ENCODE data around the gene SLC39A2.

DNA sequence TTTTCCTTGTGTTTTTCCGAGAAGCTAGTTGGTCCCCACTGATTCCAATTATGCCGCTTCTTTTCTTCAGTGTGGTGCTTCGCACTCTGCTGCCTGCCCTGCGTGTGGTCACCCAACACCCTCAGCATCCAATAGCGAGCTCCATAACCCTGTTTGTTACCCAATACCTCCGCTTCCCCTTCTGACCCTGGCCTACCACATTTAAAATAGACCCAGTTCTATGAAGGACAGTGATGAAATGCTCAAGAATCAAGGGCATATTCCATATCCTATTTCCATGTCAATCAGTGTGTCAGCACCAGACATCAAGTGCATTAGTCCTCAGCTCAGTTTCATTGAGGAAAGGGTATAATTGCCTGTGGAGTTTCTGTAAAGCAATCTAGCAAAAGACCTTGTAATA lies 16.2 kb downstream of the SLC39A2 start:
- TF ChIP-seq, protein P1, sequence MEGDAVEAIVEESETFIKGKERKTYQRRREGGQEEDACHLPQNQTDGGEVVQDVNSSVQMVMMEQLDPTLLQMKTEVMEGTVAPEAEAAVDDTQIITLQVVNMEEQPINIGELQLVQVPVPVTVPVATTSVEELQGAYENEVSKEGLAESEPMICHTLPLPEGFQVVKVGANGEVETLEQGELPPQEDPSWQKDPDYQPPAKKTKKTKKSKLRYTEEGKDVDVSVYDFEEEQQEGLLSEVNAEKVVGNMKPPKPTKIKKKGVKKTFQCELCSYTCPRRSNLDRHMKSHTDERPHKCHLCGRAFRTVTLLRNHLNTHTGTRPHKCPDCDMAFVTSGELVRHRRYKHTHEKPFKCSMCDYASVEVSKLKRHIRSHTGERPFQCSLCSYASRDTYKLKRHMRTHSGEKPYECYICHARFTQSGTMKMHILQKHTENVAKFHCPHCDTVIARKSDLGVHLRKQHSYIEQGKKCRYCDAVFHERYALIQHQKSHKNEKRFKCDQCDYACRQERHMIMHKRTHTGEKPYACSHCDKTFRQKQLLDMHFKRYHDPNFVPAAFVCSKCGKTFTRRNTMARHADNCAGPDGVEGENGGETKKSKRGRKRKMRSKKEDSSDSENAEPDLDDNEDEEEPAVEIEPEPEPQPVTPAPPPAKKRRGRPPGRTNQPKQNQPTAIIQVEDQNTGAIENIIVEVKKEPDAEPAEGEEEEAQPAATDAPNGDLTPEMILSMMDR (IDR thresholded peaks at IDR 0.05 in 2 of 3, conservative IDR thresholded peaks at IDR 0.05 in 1 of 3; ENCODE audit: borderline replicate concordance in 1 of 3, insufficient read depth in 1 of 3, low read depth in 2 of 3, low read length in 2 of 3): no peak
- TF ChIP-seq RAD21 (IDR thresholded peaks at IDR 0.05; ENCODE audit: low read depth): no peak
- TF ChIP-seq SRF (IDR thresholded peaks at IDR 0.05; ENCODE audit: low read depth): no peak
- no peak for TF ChIP-seq EZH2phosphoT487 (IDR thresholded peaks at IDR 0.05; ENCODE audit: borderline replicate concordance)
- no peak for TF ChIP-seq CEBPB (IDR thresholded peaks at IDR 0.05; ENCODE audit: low read depth)
- no peak for TF ChIP-seq POLR2AphosphoS5 (IDR thresholded peaks at IDR 0.05; ENCODE audit: low read depth, low read length)
- TF ChIP-seq FOSL1 (IDR thresholded peaks at IDR 0.05; ENCODE audit: low read depth): no peak
- no peak for TF ChIP-seq POLR2A (IDR thresholded peaks at IDR 0.05; ENCODE audit: borderline replicate concordance, extremely low read depth, insufficient read depth, insufficient read length)
- no peak for TF ChIP-seq ZNF274 (IDR thresholded peaks at IDR 0.05; ENCODE audit: low read depth, low read length)
- TF ChIP-seq, protein P2, sequence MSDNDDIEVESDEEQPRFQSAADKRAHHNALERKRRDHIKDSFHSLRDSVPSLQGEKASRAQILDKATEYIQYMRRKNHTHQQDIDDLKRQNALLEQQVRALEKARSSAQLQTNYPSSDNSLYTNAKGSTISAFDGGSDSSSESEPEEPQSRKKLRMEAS (IDR thresholded peaks at IDR 0.05): no peak
- TF ChIP-seq SIN3A (IDR thresholded peaks at IDR 0.05; ENCODE audit: low read depth): no peak
